ENCODE data around the gene UBALD1.

DNA sequence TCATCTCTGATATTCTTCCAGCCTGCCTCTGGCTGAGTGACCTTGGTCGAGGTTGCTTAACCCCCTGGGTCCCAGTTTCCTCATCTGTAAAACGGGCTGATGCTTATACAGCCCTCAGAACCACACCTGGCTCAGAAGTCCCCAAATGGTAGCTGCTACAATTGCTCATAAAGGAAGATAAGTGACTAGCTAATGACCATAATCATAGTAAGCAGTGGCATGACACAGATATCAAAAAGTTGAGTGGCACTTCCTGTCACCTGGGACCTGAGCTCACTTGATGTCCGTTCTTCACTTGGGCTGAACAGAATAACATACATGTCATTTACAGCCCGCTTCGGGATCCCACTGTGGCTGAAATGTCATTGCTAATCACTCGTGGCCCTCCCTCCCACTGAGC, 11.7 kb upstream of the UBALD1 start:
- TF ChIP-seq CTCF (IDR thresholded peaks at IDR 0.05 in 4 of 5, conservative IDR thresholded peaks at IDR 0.05 in 1 of 5): no peak
- no peak for TF ChIP-seq POLR2A (IDR thresholded peaks at IDR 0.05)
